SKM-1 treated with dmso at 0.1 percent for 144 hours (cell line): ENCODE results near the gene GRPEL2.

Source experiments
- DNase-seq: peaks from one replicate; lab custom pipeline; 2025; ENCODE audit not compliant: unreplicated experiment; lab: John Stamatoyannopoulos, UW

Gene GRPEL2

GRCh38 chr5:149355688-149356087, 10.4 kb downstream of the GRPEL2 start:
- no peak for DNase-seq

GRCh38 chr5:149356391-149356790, 11.1 kb downstream of the GRPEL2 start:
- no peak for DNase-seq

- DNase-seq, result peak; percentile 96
Measured at GRCh38 chr5:149357370-149358293, 12.3 kb downstream of the GRPEL2 start, which contains the start of gene PCYOX1L. Gene PCYOX1L, plus strand, starts transcription at chr5:149358046. Its CDS starts 23 bp downstream, at chr5:149358069.

- DNase-seq, result peak; percentile 79
Measured at GRCh38 chr5:149358294-149358651, 13.0 kb downstream of the GRPEL2 start.

- no peak for DNase-seq
Measured at GRCh38 chr5:149358868-149359495, 13.7 kb downstream of the GRPEL2 start.

- peak; percentile 76 for DNase-seq
Measured at GRCh38 chr5:149360272-149360671, 15.0 kb downstream of the GRPEL2 start.

GRCh38 chr5:149362541-149362940, 17.2 kb downstream of the GRPEL2 start:
- DNase-seq, result no peak

- DNase-seq, result peak; percentile 15
Measured at GRCh38 chr5:149363358-149363757, 18.1 kb downstream of the GRPEL2 start.

- no peak for DNase-seq
Measured at GRCh38 chr5:149363936-149364335, 18.6 kb downstream of the GRPEL2 start.

GRCh38 chr5:149364719-149365118, 19.4 kb downstream of the GRPEL2 start:
- DNase-seq, result no peak

- DNase-seq, result no peak
Measured at GRCh38 chr5:149365418-149365817, 20.1 kb downstream of the GRPEL2 start.

- DNase-seq, result no peak
Measured at GRCh38 chr5:149366169-149366729, 20.9 kb downstream of the GRPEL2 start.

GRCh38 chr5:149367249-149367971, 22.1 kb downstream of the GRPEL2 start:
- DNase-seq, result peak; percentile 73

- no peak for DNase-seq
Measured at GRCh38 chr5:149367972-149368645, 22.8 kb downstream of the GRPEL2 start.

GRCh38 chr5:149370878-149371277, 25.6 kb downstream of the GRPEL2 start:
- DNase-seq, result no peak

- peak; percentile 20 for DNase-seq
Measured at GRCh38 chr5:149371296-149371962, 26.1 kb downstream of the GRPEL2 start.

GRCh38 chr5:149372076-149372795, 26.9 kb downstream of the GRPEL2 start:
- DNase-seq, result no peak

GRCh38 chr5:149372932-149373331, 27.6 kb downstream of the GRPEL2 start:
- DNase-seq, result no peak

GRCh38 chr5:149374303-149374702, 29.0 kb downstream of the GRPEL2 start:
- DNase-seq, result no peak
